Loucy (cell line): ENCODE results near the gene RASGRP1.

Experiments used
- H2AFZ ChIP-seq: fragments of 200-600 bp; sonication (generic); 2 replicates; pipeline ENCODE4 v1.6.0; 2016; ENCODE audit warnings: antibody characterized with exemption, mild to moderate bottlenecking, low read length, moderate library complexity
- H3F3A ChIP-seq: fragments of 200-600 bp; 2 replicates; pipeline ENCODE4 v1.6.0; 2016; ENCODE audit warnings: antibody characterized with exemption, low read depth, mild to moderate bottlenecking
- H3K27me3 ChIP-seq: fragments of 200-600 bp; sonication (generic); 2 replicates; pipeline ENCODE4 v1.6.1; 2014; ENCODE audit warnings: low read length, mild to moderate bottlenecking; ENCODE audit not compliant: insufficient read depth, poor library complexity, severe bottlenecking
- H3K36me3 ChIP-seq: fragments of 200-600 bp; sonication (generic); 2 replicates; pipeline ENCODE4 v1.6.1; 2016; ENCODE audit warnings: low read length; ENCODE audit not compliant: insufficient read depth
- H3K4me1 ChIP-seq: fragments of 200-600 bp; sonication (generic); 2 replicates; pipeline ENCODE4 v1.5.1; 2014; ENCODE audit warnings: low read length, mild to moderate bottlenecking; ENCODE audit not compliant: insufficient read depth, poor library complexity, severe bottlenecking
- H3K4me2 ChIP-seq: fragments of 200-600 bp; sonication (generic); 2 replicates; pipeline ENCODE4 v1.6.0; 2014; ENCODE audit warnings: antibody characterized with exemption, low read length, low read depth, mild to moderate bottlenecking; ENCODE audit not compliant: poor library complexity, severe bottlenecking
- H3K4me3 ChIP-seq: fragments of 200-600 bp; sonication (generic); 2 replicates; pipeline ENCODE4 v1.5.1; 2014; ENCODE audit warnings: low read length, mild to moderate bottlenecking, mixed read lengths; ENCODE audit not compliant: poor library complexity, severe bottlenecking
- H3K79me2 ChIP-seq: fragments of 200-600 bp; sonication (generic); 2 replicates; pipeline ENCODE4 v1.6.1; 2014; ENCODE audit warnings: low read length; ENCODE audit not compliant: insufficient read depth
- H3K9ac ChIP-seq: fragments of 200-600 bp; sonication (generic); 2 replicates; pipeline ENCODE4 v1.6.0; 2014; ENCODE audit warnings: mild to moderate bottlenecking, low read depth, low read length, moderate library complexity; ENCODE audit not compliant: poor library complexity, severe bottlenecking
- H3K9me2 ChIP-seq: fragments of 200-600 bp; sonication (generic); replicated peaks from 2 replicates; pipeline ENCODE4 v1.6.1; 2016; ENCODE audit warnings: low read depth, low read length, mixed read lengths
- H3K9me3 ChIP-seq: fragments of 200-600 bp; sonication (generic); 2 replicates; pipeline ENCODE4 v1.6.1; 2014; ENCODE audit warnings: mild to moderate bottlenecking, antibody characterized with exemption, low read length, low read depth; ENCODE audit not compliant: insufficient read depth
- H4K20me1 ChIP-seq: fragments of 200-600 bp; sonication (generic); 2 replicates; pipeline ENCODE4 v1.6.0; 2014; ENCODE audit warnings: antibody characterized with exemption, low read length, mild to moderate bottlenecking; ENCODE audit not compliant: insufficient read depth, poor library complexity, severe bottlenecking
- CTCF ChIP-seq: fragments of 200-600 bp; sonication (generic); conservative IDR thresholded peaks from 2 replicates; pipeline ENCODE4 v1.5.1; 2014; ENCODE audit warnings: mild to moderate bottlenecking, antibody characterized with exemption, low read length
- EZH2phosphoT487 ChIP-seq: fragments of 200-600 bp; IDR thresholded peaks from 2 replicates; pipeline ENCODE4 v1.6.1; 2018; ENCODE audit warnings: antibody characterized with exemption, mild to moderate bottlenecking, moderate library complexity, borderline replicate concordance

The RASGRP1 gene

GRCh38 chr15:38608682-38609081 is 44.1 kb upstream of the RASGRP1 start:
- H3K4me1 ChIP-seq: peaks cover 44% of the 10 kb centered on the region
- no peaks in the 10 kb centered on the region for H3K27me3 ChIP-seq
- no peaks in the 10 kb centered on the region for H3K9me3 ChIP-seq
- no peaks in the 10 kb centered on the region for H3K79me2 ChIP-seq
- H3K4me3 ChIP-seq: no peak overlapping the region
- TF ChIP-seq EZH2phosphoT487: no peak
- TF ChIP-seq CTCF: no peak
- H3K9ac ChIP-seq: no peak overlapping the region
- H3K4me2 ChIP-seq: no peak overlapping the region
- no peaks in the 10 kb centered on the region; the same call in 1 of the 2 replicates for H3F3A ChIP-seq
- no peaks in the 10 kb centered on the region for H3K9me2 ChIP-seq
- H3K36me3 ChIP-seq: no peaks in the 10 kb centered on the region
- no peak overlapping the region for H2AFZ ChIP-seq
- no peaks in the 10 kb centered on the region for H4K20me1 ChIP-seq

GRCh38 chr15:38605744-38606143 is 41.1 kb upstream of the RASGRP1 start:
- no peaks in the 10 kb centered on the region for H4K20me1 ChIP-seq
- H3K4me1 ChIP-seq: peaks cover 15% of the 10 kb centered on the region
- TF ChIP-seq CTCF: no peak
- TF ChIP-seq EZH2phosphoT487: no peak
- H3K4me3 ChIP-seq: no peak overlapping the region
- H3K9me2 ChIP-seq: no peaks in the 10 kb centered on the region
- no peaks in the 10 kb centered on the region for H3K9me3 ChIP-seq
- H3K27me3 ChIP-seq: no peaks in the 10 kb centered on the region
- H2AFZ ChIP-seq: no peak overlapping the region
- no peaks in the 10 kb centered on the region for H3K79me2 ChIP-seq
- H3K4me2 ChIP-seq: no peak overlapping the region
- no peaks in the 10 kb centered on the region; the same call in 1 of the 2 replicates for H3F3A ChIP-seq
- no peaks in the 10 kb centered on the region for H3K36me3 ChIP-seq
- no peak overlapping the region for H3K9ac ChIP-seq

- H2AFZ ChIP-seq: no peak overlapping the region
- no peak for TF ChIP-seq EZH2phosphoT487
- no peak for TF ChIP-seq CTCF
- H3K9me3 ChIP-seq: no peaks in the 10 kb centered on the region
- H3K4me1 ChIP-seq: peaks cover 2% of the 10 kb centered on the region
- no peaks in the 10 kb centered on the region for H3K9me2 ChIP-seq
- no peak overlapping the region for H3K4me3 ChIP-seq
- H4K20me1 ChIP-seq: no peaks in the 10 kb centered on the region
- no peak overlapping the region for H3K9ac ChIP-seq
- no peaks in the 10 kb centered on the region for H3F3A ChIP-seq
- no peak overlapping the region for H3K4me2 ChIP-seq
- H3K36me3 ChIP-seq: no peaks in the 10 kb centered on the region
- H3K79me2 ChIP-seq: no peaks in the 10 kb centered on the region
- no peaks in the 10 kb centered on the region for H3K27me3 ChIP-seq
These were observed 39.1 kb upstream of the RASGRP1 start for GRCh38 chr15:38603672-38604071.
